ENCODE measurements around the gene FCRL1. TPM values are rescaled to one million over a fixed set of nuclear protein-coding genes. Genes with fewer than 3 reads are reported as not detected.
A peak's percentile ranks its signal among the peaks of the same experiment; 100 is the strongest.

FCRL1 gene
- total and polyA plus RNA-seq, 5 donors from 2014 or later = 1.7 to 2.9 (median 2.3) TPM

DNA sequence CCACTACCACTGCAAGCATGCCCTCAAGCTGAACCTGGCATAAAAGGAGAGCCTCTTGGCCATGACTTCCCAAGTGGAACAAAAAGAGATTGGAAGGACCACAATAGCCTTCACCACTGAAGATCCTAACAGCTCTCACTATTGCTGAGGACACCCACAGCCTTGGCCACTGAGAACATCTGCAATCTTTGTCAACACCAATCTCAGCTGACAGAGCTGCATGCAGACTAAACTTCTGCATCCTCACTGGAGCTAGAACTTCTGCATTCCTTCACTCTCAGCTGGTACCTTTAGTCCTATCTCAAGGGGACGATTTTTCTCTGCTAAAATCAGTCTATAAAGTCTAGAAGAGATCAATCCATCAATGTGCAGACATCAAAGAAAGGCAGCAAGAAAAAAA, 34.7 kb downstream of the FCRL1 start:
- Histone ChIP-seq H3K27me3 (ENCODE audit: control insufficient read depth, insufficient read depth, low read length) (no peaks in the 10 kb centered on the region), H3K27ac (ENCODE audit: insufficient read depth, low read length, poor library complexity, severe bottlenecking) (no peak overlapping the region), H3K36me3 (ENCODE audit: control insufficient read depth, insufficient read depth, low read length) (no peaks in the 10 kb centered on the region), H3K9me3 (ENCODE audit: control insufficient read depth in 2 of 2, low read length in 2 of 2) (no peaks in the 10 kb centered on the region), H3K4me1 (ENCODE audit: control insufficient read depth, insufficient read depth, low read length, poor library complexity, severe bottlenecking) (peaks cover 7% of the 10 kb centered on the region), H3K4me3 (ENCODE audit: low read depth, low read length) (no peak overlapping the region)
- no peaks in the 10 kb centered on the region for H3K27me3 Mint-ChIP-seq
- ATAC-seq (ENCODE audit: low read depth in 2 of 2) = no peak
- H3K27ac Mint-ChIP-seq = no peak overlapping the region
- no peak for DNase-seq
- H3K4me3 Mint-ChIP-seq = no peak overlapping the region
- H3K9me3 Mint-ChIP-seq = peaks cover 0 to 8% (median 2%) of the 10 kb centered on the region in 7 donors
- peaks cover 0 to 12% (median 10%) of the 10 kb centered on the region in 4 donors for H3K4me1 Mint-ChIP-seq
- H3K36me3 Mint-ChIP-seq = no peaks in the 10 kb centered on the region

DNA sequence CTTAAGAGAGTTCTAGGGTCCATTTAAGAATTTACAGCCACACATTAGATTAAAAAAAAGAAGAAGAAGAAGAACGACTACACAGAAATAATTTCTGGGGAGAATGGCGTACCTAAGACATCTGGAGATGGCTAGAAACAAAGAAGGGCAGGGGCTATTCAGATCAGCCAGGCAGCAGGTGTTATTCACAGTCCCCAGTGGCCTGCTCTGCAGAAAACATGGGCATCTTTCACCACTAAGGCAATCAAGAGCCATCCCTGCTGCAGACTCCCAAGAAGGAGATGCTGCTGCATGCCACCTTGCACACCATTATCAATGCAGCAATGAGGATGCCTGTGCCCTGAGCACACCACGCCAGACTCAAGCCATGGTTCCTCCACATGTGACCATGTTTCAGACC, 35.1 kb downstream of the FCRL1 start:
- Mint-ChIP-seq H3K36me3 (no peaks in the 10 kb centered on the region), H3K4me3 (no peak overlapping the region), H3K27me3 (no peaks in the 10 kb centered on the region), H3K9me3 (peaks cover 0 to 5% (median 2%) of the 10 kb centered on the region in 7 donors), H3K4me1 (peaks cover under 1 to 12% (median 11%) of the 10 kb centered on the region in 4 donors), H3K27ac (peak overlapping the region in 1 of 3 donors; percentile 16)
- ATAC-seq (ENCODE audit: low read depth in 2 of 2) (no peak), DNase-seq (no peak)
- H3K27ac ChIP-seq (ENCODE audit: insufficient read depth, low read length, poor library complexity, severe bottlenecking) = no peak overlapping the region
- H3K9me3 ChIP-seq (ENCODE audit: control insufficient read depth in 2 of 2, low read length in 2 of 2) = no peaks in the 10 kb centered on the region
- no peaks in the 10 kb centered on the region for H3K36me3 ChIP-seq (ENCODE audit: control insufficient read depth, insufficient read depth, low read length)
- no peak overlapping the region for H3K4me3 ChIP-seq (ENCODE audit: low read depth, low read length)
- H3K4me1 ChIP-seq (ENCODE audit: control insufficient read depth, insufficient read depth, low read length, poor library complexity, severe bottlenecking) = peaks cover 7% of the 10 kb centered on the region
- no peaks in the 10 kb centered on the region for H3K27me3 ChIP-seq (ENCODE audit: control insufficient read depth, insufficient read depth, low read length)

DNA sequence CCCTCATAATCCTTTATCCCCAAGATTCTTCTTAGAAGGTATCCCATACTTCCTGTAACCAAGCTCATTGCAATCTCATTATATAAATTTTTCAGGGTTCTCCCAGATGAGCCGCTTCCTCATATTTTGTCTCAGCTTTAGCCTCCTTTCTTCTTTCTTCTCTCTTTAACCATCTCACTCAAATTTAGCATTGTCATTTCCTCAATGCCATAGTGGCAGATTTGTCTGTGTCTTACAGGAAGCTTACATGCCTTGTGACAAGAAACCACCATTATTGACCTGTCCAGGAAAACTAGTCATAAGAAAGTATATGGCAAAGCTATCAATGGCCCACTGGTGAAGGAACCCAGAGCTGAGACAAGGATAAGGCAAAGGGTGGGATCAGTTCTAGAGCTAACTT, 37.0 kb downstream of the FCRL1 start:
- H3K36me3 ChIP-seq (ENCODE audit: control insufficient read depth, insufficient read depth, low read length) = no peaks in the 10 kb centered on the region
- Mint-ChIP-seq H3K27me3 (no peaks in the 10 kb centered on the region), H3K36me3 (no peaks in the 10 kb centered on the region), H3K4me1 (peaks cover 5 to 17% (median 13%) of the 10 kb centered on the region in 4 donors), H3K4me3 (no peak overlapping the region), H3K27ac (no peak overlapping the region), H3K9me3 (peaks cover 0 to 3% (median 2%) of the 10 kb centered on the region in 7 donors)
- H3K4me3 ChIP-seq (ENCODE audit: low read depth, low read length) = no peak overlapping the region
- peaks cover 7% of the 10 kb centered on the region for H3K4me1 ChIP-seq (ENCODE audit: control insufficient read depth, insufficient read depth, low read length, poor library complexity, severe bottlenecking)
- H3K27me3 ChIP-seq (ENCODE audit: control insufficient read depth, insufficient read depth, low read length) = no peaks in the 10 kb centered on the region
- no peaks in the 10 kb centered on the region for H3K9me3 ChIP-seq (ENCODE audit: control insufficient read depth in 2 of 2, low read length in 2 of 2)
- ATAC-seq (ENCODE audit: low read depth in 2 of 2) = no peak
- no peak for DNase-seq
- no peak overlapping the region for H3K27ac ChIP-seq (ENCODE audit: insufficient read depth, low read length, poor library complexity, severe bottlenecking)

DNA sequence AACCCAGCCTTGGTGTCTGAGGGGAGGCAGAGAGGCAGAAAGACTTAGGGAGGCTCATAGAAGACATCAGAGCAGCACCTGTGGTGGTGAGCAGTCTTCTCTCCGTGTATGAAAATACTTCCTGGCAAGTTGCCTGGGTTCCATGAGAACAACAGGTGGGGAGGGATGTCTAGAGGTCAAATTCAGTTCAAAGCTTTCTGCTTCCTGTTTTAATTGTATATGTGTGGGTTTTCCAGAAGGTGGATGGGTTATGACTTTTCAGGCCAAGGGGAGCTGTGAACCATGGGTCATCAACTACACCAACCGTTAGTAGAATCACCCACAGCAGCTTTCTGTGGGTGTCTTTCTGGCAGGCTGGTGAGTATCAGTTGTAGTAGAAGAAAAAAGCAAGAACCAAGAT, 38.9 kb downstream of the FCRL1 start:
- Mint-ChIP-seq H3K36me3 (no peaks in the 10 kb centered on the region), H3K4me3 (peak overlapping the region in 1 of 4 donors; percentile 18), H3K4me1 (peaks cover 5 to 17% (median 13%) of the 10 kb centered on the region in 4 donors), H3K27me3 (no peaks in the 10 kb centered on the region), H3K9me3 (peaks cover 0 to 3% (median 0%) of the 10 kb centered on the region in 7 donors), H3K27ac (peak overlapping the region in 2 of 3 donors; percentile 5 to 66)
- no peak overlapping the region for H3K27ac ChIP-seq (ENCODE audit: insufficient read depth, low read length, poor library complexity, severe bottlenecking)
- H3K36me3 ChIP-seq (ENCODE audit: control insufficient read depth, insufficient read depth, low read length) = no peaks in the 10 kb centered on the region
- DNase-seq (peak in 1 of 3 donors; percentile 22), ATAC-seq (ENCODE audit: low read depth in 2 of 2) (no peak)
- peaks cover 7% of the 10 kb centered on the region for H3K4me1 ChIP-seq (ENCODE audit: control insufficient read depth, insufficient read depth, low read length, poor library complexity, severe bottlenecking)
- no peak overlapping the region for H3K4me3 ChIP-seq (ENCODE audit: low read depth, low read length)
- no peaks in the 10 kb centered on the region for H3K9me3 ChIP-seq (ENCODE audit: control insufficient read depth in 2 of 2, low read length in 2 of 2)
- no peaks in the 10 kb centered on the region for H3K27me3 ChIP-seq (ENCODE audit: control insufficient read depth, insufficient read depth, low read length)

DNA sequence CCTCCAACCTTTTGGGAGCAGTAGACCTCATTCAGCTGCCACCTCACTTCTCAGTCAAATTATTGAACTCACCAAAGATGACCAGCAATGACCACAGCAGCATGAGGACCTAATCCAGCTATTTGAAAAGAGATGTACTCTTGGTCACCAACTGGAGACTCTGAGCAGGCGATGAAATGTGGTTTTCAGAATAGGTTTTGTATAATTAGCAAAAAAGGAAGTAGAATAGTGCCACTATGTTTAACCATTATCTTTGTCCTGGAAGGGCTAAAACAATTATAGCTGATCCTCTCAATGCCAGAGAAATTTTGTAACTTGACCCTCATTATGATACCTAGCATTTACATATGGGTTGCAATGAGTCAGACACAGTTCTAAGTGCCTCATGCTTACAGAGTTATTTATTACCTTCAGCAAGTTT, 42.9 kb downstream of the FCRL1 start, which contains the start of gene FCRL2:
Gene FCRL2 (minus strand): TSS at position 162 of the 421 bp plus-strand sequence. CDS start 59 bp downstream, at position 103.
- H3K4me1 Mint-ChIP-seq = peaks cover 12 to 28% (median 16%) of the 10 kb centered on the region in 4 donors
- Histone ChIP-seq H3K9me3 (ENCODE audit: control insufficient read depth in 2 of 2, low read length in 2 of 2) (no peaks in the 10 kb centered on the region), H3K4me3 (ENCODE audit: low read depth, low read length) (no peak within 1 kb of the TSS), H3K27ac (ENCODE audit: insufficient read depth, low read length, poor library complexity, severe bottlenecking) (no peak within 1 kb of the TSS), H3K36me3 (ENCODE audit: control insufficient read depth, insufficient read depth, low read length) (no peaks in the 10 kb centered on the region), H3K27me3 (ENCODE audit: control insufficient read depth, insufficient read depth, low read length) (no peaks in the 10 kb centered on the region), H3K4me1 (ENCODE audit: control insufficient read depth, insufficient read depth, low read length, poor library complexity, severe bottlenecking) (peaks cover 19% of the 10 kb centered on the region)
- no peaks in the 10 kb centered on the region for H3K27me3 Mint-ChIP-seq
- no peak within 1 kb of the TSS for H3K4me3 Mint-ChIP-seq
- DNase-seq (no peak), ATAC-seq (ENCODE audit: low read depth in 2 of 2) (no peak)
- H3K27ac Mint-ChIP-seq = no peak within 1 kb of the TSS
- no peaks in the 10 kb centered on the region for H3K9me3 Mint-ChIP-seq
- no peaks in the 10 kb centered on the region for H3K36me3 Mint-ChIP-seq

DNA sequence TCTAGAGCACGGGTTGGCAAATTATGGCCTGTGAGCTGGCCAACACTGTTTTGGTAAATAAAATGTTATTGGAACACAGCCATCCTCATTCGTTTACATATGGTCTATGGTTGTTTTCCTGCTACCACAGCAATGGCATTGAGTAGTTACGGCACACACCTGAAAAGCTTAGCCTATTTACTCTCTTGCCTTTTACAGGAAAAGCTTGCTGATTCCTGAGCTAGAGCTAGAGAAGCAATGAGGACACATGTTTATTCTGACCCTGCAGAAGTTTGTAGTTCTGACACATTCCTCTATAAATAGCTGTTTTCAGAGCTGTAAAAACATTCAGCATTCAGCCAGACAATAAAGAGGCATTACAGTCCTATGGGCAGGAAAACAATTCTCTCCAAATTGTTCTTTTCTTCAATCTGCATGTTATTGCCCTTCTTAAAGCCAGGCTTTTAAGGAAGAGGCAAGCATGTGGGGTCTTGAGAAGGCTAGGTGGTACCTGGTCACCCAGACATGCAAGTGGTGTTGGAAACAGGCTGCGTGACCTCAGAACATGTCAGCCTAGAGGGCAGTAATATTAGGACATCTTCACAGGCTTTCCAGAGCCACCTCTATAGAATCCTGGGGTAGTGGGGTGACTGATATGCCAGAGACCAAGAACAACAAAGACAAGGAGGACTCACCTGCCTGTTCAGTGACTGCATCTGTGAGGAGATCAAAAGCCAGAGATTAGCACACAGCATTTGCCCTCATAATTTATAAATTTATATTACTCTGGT, 44.6 kb downstream of the FCRL1 start:
- H3K4me1 ChIP-seq (ENCODE audit: control insufficient read depth, insufficient read depth, low read length, poor library complexity, severe bottlenecking) = peaks cover 12% of the 10 kb centered on the region
- H3K9me3 ChIP-seq (ENCODE audit: control insufficient read depth in 2 of 2, low read length in 2 of 2) = no peaks in the 10 kb centered on the region
- H3K27me3 ChIP-seq (ENCODE audit: control insufficient read depth, insufficient read depth, low read length) = no peaks in the 10 kb centered on the region
- Mint-ChIP-seq H3K27ac (no peak overlapping the region), H3K9me3 (peaks cover 0 to 1% (median 0%) of the 10 kb centered on the region in 7 donors), H3K4me1 (peaks cover 0 to 24% (median 13%) of the 10 kb centered on the region in 4 donors), H3K36me3 (no peaks in the 10 kb centered on the region), H3K4me3 (no peak overlapping the region), H3K27me3 (no peaks in the 10 kb centered on the region)
- no peaks in the 10 kb centered on the region for H3K36me3 ChIP-seq (ENCODE audit: control insufficient read depth, insufficient read depth, low read length)
- H3K4me3 ChIP-seq (ENCODE audit: low read depth, low read length) = no peak overlapping the region
- no peak for ATAC-seq (ENCODE audit: low read depth in 2 of 2)
- no peak overlapping the region for H3K27ac ChIP-seq (ENCODE audit: insufficient read depth, low read length, poor library complexity, severe bottlenecking)
- DNase-seq = no peak

DNA sequence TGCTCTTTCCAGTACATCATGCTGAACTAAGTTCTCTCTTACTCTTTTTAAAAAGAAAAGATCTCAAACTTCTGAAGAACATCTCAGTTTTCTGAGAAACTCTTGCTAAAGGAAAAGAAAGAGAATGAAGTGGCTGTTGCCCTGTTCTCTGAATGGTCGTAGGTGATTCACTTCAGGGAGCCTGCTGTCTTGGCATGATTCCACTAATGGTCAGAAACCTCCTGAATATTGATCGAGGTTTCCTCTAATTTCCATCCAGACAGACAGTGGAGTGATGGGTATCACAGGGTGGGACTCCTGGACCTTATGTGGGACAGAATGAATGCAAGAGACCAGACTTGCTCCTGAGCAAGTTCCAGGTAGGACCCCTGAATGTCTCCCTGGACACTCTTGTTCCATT, 45.5 kb downstream of the FCRL1 start:
- Mint-ChIP-seq H3K4me3 (no peak overlapping the region), H3K36me3 (no peaks in the 10 kb centered on the region), H3K4me1 (peaks cover 0 to 22% (median 9%) of the 10 kb centered on the region in 4 donors), H3K27ac (no peak overlapping the region), H3K27me3 (no peaks in the 10 kb centered on the region), H3K9me3 (peaks cover 0 to 1% (median 0%) of the 10 kb centered on the region in 7 donors)
- Histone ChIP-seq H3K4me1 (ENCODE audit: control insufficient read depth, insufficient read depth, low read length, poor library complexity, severe bottlenecking) (peaks cover 12% of the 10 kb centered on the region), H3K36me3 (ENCODE audit: control insufficient read depth, insufficient read depth, low read length) (no peaks in the 10 kb centered on the region), H3K27me3 (ENCODE audit: control insufficient read depth, insufficient read depth, low read length) (no peaks in the 10 kb centered on the region), H3K4me3 (ENCODE audit: low read depth, low read length) (peak overlapping the region; percentile 0), H3K9me3 (ENCODE audit: control insufficient read depth in 2 of 2, low read length in 2 of 2) (no peaks in the 10 kb centered on the region), H3K27ac (ENCODE audit: insufficient read depth, low read length, poor library complexity, severe bottlenecking) (peak overlapping the region; percentile 27)
- DNase-seq (no peak), ATAC-seq (ENCODE audit: low read depth in 2 of 2) (no peak)
